Right lung (tissue), 5 donors: ENCODE data around the gene GGT1. TPM values are rescaled to one million over a fixed set of nuclear protein-coding genes. Genes with fewer than 3 reads are reported as not detected.
"Not testable (repeated sequence)": the region's sequence is repeated elsewhere in the genome, so short reads cannot be mapped to it uniquely, and the experiment has no call there.

Experiments
- DNase-seq, 2 donors: peaks; one replicate each; pipeline ENCODE4 v3.0.0-alpha.2; 2013
- polyA plus RNA-seq, 5 donors: library from polyadenylated mRNA; unstranded; fragments of 120-200 nt; gene quantifications; one replicate each; pipeline versions ENCODE4 v1.2.1 to v1.2.3, GENCODE V29; 2013; ENCODE audit warnings: inconsistent platforms in 1 of 5, low replicate concordance in 1 of 5; ENCODE audit not compliant: insufficient read length in 5 of 5, insufficient read depth in 1 of 5

Gene GGT1
- polyA plus RNA-seq, 5 donors: 6.1 to 20.0 (median 13.0) TPM

DNA sequence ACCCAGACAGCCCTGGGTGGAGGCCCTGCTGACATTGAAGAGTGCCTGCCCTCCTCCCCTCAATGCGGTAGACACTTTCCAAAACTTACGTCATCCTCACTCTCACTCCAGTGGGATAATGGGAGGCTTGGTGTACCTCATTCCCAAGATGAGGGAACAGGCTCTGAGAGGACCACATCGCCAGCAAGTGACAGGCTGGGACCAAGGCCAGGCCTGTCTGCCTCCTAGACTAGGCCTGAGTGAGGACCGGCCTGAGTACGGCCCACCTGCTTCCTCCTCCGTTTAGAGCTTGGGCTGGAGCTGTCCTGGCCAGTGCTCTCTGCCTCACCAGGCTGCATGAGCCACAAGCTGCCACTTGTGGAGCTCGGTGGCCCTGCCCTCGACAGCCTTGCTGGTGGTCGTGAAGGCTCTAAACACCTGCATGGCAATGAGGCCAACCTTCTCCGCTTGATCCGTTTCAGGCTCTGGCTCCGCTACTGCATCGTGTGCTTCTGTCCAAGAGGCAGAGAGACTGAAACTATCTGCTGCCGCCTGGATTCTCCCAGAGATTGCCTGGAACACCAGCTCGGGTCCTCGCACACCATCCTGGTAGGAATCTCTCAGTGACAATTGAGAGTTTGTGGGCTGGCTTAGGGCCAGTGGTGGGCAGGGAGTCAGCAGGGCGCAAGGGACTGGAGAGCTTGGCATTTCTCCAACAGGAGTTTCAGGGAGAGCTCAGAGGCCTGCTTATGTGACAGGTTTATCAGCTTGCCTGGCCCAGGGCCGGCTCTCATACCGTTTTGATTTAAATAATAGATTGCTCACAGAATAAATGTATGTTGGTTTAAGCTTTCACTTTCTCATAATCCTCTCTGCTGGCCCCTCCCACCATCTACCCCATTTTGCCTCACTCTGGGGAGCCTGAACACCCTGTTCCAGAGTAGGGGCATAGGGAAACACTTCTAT, 19.5 kb upstream of the GGT1 start:
- no peak for DNase-seq

DNA sequence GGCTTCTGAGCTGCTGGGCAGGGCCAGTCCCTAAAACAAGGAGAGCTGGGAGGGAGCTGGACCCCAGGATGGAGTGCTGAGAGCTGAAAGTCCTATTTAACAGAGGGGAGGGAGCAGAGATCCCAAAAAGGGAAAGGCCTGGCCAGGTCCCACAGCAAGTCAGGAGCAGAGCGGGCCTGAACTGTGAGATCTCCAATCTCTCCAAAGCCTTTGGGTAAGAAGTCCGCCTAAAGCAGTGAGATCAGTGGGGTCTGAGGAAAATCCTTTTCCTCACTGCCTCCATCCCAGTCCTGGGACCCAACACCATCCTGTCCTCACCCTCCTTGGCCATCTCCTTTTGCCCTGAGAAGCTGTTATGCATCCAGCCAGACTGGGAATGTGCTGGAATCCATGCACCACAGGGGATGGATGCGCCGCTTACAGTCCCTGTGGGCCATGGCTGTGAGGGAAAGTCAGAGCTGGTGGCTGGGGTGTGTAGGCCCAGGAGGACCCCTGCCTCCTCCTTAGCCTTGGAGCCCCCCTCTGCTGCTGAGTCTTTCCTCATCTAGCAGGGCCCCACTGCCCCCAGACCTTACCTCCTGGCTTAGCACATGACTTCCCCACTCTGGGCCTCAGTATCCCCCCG, 18.7 kb upstream of the GGT1 start:
- DNase-seq: no peak

DNA sequence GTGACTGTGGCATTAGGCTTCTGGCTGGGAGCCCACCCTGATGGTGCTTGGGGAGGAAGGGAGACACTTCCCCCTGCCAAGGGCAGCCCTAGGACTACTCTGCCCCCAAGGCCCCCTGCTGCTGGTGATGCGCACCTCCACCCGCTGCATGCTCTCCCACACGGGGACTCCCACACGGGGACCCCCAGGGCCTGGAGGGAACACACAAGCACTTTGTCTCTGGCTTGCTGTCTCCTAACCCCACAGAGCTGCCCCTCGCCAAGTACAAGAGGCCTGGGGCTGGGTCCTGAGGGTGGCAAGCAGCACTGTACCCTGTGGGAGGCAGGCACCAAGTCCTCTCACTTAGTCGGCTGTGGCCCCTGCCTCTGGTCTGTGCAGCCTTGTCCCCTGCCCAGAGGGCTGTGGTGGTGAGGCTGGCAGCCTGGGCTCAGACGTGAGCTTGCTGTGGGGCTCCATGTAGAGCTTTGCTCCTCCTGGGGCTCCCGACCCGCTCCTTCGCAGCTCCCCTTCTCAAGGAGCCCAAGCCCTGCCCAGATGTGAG, 18.1 kb upstream of the GGT1 start:
- DNase-seq: no peak

DNA sequence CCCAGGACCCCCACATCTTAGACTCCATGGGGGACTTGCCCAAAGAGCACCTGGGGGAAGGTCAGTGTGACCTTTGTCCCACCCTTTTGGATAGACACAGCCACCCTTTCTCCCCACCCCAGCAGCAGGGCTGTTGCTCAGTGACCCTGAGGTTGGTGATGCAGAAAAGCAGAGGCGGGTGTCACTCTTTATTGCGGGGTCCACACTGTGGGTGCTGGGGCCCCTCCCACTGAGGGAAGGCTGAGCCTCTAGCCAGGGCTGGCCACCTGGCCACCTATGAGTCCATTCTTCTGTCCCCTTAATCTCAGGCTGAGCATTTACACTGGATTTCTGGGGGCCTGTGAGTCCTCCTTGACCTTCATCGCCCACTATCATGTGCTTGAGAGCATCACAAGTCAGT, 17.5 kb upstream of the GGT1 start:
- no peak for DNase-seq

DNA sequence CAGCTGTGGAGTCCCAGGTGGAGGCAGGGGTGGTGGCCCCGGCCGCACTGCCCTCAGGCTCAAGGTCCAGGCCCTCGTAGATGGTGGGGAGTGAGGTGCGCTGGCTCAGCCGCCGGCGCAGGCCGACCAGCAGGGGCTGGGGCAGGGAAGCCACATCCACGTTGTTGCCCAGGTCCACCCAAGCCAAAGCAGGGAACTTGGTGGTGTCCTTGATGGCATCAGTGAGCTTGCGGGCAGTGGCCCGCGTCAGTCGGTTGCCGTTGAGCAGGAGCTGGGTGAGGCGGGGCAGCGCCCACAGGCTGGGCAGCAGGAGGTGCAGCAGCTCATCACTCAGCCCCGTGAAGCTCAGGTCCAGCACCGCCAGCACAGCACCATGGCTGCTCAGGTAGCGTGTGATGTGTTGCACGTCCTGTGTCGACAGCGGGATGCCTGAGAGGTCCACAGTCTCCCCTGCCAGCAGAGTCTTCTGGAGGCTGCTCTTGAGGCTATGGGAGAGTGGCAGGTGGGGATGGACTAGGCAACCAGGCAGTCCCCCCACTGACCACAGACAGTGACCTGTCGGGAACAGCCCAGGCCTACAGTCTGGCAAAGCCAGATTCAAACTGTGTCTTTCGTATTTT, 17.0 kb upstream of the GGT1 start:
- DNase-seq: no peak

DNA sequence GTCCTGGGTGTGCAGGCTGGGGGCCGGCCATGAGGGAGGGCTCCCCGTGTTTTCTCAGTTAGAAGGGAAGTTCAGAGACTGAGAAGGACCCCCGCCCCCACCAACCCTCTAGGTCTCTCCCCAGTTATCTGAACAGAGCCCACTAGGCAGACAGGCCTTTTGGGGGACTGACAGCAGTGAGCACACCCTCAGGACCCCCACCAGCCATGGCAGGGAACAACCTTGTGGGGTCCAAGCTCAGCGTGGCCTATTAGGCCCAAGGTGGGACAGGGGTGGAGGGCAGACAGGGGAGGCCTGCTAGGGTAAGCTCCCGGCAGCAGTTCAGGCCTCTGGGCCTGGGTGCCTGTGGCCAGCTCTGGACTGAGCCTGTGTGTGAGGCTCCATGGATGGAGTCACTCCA, 15.7 kb upstream of the GGT1 start:
- no peak for DNase-seq

DNA sequence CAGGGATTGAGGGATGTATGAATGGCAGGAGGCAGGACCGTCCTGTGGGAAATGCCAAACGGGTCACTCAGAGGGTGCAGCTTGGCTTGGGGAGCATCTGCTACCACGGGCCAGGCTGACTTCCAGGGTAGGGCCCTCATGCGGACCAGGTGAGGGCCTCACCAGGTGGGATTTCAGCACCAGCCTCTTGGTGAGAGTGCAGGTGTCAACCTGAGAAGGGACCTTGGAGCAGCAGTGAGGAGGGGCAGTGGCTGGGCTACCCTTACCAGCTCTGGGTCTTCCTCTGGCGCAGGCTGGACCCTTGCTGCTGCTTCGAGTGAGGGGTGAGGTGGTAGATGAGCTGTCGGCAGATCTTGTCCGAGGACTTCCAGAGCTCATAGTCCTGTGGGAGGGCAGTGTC, 15.0 kb upstream of the GGT1 start:
- DNase-seq: no peak

DNA sequence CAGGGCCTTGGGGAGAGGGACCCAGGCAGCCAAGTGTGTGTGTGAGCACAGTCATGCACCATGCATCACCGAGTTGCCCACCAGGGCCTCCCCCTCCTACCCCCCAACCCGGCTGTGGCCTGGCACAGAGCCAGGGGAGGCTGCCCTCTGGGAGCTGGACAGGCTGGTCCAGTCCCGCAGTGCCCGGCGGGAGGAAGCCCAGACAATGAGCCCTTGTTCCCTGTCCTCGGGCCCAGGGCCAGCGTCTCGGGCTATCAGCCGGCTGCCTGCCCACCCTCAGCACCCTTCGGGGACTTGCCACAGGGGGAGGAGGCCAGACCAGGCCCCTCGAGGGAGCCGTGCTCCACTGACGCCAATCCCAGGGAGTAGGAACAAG, 14.6 kb upstream of the GGT1 start:
- no peak for DNase-seq

DNA sequence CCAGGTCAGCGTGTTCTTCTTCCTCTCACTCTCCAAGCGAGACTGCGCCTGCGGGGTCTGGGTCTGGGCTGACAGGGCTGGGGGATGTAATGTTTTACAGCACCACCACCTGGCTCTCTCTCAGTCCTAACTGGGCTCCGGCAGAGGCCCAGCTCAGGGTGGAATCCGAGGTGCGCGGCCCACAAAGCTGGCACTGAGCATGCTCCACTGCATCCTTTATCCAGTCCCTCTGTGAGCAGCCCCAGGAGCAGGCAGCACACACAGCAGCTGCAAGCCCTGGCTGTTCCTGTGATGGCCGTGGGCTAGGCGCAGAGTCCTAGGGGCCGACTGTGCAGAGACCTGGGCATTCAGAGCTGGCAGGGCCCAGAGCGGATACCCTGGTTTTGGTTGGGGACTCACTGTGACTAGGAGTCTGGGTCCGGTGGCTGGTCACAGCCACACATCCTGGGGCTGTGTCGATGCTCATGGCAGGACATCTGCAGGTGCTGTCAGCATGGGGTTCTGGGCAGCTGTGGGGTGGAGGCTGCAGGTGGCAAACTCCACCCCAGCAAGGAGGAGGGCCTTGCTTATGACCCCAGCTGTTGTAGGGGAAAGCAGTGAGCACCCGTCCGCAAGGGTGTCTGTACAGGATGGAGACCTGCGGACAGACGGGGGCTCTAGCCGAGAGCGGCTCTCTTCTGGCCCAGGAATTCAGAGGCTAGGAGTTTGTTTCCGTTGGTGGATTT, 14.1 kb upstream of the GGT1 start:
- no peak for DNase-seq

DNA sequence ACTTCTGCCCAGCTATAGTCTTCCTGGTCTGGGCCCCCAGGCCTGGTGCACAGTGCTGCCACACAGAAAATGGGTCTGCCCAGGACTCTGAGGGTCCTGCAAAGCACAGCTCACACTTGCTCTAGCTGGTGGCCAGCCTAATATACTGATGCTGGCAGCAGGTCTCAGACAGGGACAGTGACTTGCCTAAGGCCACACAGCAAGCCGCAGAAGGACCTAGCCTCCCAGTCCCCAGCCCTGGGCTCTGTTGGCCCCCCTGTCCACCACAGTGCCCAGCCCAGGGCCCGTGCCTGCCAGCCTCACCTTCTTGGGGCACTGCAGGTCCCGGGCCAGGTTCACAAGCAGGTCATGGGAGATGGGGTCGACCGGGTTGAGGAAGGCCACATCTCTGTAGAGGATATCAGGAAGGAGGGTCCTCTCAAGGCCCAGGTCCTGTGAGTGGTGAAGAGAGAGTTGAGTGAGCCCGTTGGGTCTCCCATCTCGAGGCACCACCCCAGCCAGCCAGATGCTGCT, 13.4 kb upstream of the GGT1 start:
- DNase-seq: no peak

DNA sequence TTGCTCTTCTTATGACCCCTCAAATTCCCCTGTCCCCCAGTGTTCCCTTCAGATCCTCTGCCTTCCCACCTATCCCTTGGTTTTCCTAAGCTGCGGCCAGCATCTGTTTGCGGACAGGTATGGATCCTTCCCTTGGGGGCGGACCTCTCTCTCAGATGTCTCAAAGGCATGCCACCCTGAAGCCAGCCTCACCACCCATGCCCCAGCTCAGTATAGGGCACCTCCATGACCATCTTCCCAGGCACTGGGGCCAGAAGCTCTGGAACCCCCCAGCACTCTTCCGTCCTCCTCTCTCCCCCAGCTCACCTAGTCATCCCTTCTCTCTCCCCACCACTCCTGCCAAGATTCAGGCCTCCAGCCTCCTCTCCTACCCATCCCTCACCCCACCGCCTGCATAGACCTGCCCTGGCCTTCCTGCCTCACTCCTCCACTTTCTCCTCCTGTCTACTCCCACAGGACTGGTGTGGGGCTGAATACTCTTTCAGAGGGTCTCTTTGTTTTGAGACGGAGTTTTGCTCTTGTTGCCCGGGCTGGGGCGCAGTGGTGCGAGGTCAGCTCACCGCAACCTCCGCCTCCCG, 12.3 kb upstream of the GGT1 start:
- DNase-seq: no peak

DNA sequence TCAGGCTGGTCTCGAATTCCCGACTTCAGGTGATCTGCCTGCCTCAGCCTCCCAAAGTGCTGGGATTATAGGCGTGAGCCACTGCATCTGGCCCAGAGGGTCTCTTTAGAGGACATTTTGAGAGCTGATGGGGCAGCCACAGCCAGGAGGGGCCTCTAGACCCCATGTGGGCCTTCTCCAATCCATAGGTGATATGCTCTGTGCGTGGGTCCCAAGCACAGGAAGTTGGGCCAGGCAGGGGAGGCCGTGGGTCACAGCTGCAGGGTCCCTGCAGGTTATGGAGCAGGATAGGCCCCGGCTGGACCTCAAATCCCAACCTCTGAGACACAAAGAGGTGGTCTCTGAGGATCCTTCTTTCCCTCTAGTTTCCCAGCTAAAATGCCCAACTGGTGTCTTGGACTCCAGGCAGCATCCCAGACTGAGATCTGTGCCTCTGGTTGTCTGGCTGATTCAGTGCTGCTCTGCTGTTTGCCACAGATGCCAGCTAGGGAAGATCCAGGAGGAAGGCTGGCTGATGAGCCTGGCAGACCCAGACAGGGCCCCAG, 11.6 kb upstream of the GGT1 start:
- no peak for DNase-seq

DNA sequence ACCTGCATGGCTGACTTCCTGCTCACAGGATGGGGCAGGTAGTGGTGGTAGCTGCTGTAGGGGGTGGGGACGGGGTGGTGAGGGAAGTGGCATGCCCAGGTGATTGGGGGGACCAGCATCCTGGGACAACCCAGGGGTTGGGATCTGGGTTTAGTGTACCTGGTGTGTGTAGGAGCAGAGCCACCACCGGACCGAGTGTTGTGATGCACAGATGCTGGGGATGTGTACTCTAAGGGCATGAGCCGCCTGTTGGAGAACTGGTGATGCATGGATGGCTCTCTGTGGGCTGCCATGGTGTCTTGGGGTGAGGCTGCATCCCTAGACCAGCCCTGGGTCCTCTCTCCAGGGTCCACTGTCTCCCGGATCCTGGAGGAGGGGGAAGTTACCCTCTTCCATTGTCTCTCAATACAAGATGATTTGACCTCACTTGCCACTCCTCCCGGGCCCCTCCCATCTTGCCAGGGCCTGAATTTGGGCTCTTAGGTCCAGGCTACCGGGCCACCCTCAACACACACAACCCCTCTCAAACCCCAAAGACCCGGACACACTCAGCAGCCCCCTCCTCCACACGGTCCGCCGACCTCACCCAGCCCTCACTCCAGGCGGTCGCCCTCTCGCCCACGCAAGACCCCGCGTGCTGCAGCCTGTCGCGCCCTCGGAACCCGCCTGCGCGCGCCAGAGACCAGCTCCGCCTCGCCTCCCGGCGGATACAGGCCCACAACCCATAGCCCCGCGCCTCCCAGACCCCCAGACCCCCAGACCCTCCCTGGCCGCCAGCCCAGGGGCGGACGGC, 10.7 kb upstream of the GGT1 start:
- peak in 1 of 2 donors; percentile 22 for DNase-seq

DNA sequence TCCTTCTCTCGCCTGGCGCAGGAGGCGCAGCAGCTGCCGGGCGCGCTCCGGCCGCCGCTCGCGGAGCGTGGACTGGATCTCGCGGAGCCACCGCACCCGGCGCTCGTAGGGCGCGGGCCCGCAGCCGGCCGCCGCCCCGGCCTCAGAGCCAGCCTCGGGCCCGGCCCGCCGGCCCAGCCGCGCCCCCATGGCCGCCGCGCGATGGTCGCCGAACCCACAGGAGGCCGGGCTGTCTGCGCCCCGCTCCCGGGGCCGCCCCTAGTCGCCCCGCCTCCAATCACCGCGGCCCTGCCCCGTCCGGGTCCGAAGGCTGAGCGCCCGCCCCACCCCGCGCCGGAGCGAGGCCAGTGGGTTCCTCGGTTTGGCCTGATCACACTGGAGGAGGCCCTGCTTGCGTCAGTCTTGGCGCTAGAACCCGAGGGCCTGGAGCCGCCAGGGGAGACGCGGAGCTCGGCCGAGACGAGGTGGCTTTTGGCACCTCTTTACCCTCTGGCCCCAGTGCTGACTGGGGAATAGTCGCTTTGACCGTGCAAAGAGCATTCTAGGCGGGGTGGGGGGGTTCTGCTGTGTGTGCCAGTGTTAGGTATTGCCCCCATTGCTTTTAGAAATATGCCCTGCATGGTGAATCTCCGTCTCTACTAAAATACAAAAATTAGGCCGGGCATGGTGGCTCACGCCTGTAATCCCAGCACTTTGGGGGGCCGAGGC, 10.0 kb upstream of the GGT1 start, which contains the start of gene LRRC75B:
Gene LRRC75B (minus strand): TSS at position 223 of the 708 bp plus-strand sequence. CDS start 34 bp downstream, at position 189.
- DNase-seq: peak; percentile 90 to 91

DNA sequence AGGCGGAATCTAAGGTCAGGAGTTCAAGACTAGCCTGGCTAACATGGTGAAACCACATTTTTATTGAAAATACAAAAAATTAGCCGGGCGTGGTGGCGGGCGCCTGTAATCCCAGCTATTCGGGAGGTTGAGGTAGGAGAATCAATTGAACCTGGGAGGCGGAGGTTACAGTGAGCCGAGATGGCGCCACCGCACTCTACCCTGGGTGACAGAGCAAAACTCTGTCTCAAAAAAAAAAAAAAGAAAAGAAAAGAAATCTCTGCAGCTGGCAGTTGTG, 9.5 kb upstream of the GGT1 start:
- not testable (repeated sequence) for DNase-seq

DNA sequence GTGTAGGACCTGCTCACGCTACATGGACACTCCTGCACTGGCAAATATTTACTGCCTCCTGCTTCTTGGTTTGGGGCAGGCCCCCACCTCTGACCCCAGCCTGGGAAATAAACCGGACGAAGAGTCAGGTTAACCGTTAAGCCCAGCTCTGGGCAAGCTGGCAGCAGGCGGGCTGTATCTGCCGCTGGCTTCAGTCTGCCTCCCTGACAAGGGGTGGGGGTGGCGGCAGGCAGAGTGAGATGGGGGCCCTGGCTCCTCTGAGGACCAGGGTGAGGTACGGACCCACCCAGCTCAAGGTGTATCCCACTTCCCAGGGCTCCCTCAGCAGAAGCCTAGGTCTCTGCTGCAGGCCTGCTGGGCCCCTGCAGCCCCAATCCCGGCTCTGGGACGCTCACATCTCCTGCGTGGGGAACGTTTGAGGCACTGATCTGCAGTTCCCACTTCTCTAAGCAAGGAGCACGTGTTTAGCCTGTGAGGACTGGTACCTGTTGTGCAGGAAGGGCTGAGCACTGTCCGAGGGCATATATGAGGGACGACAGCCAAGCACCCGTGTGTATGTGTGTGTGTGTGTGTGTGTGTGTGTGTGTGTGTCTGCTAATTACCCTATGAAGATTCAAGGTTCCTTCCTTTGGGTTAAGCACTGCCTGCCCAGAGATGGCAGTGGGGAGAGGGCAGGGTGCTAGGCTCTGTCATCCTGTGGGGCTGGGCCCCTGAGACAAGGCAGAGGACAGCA, 9.0 kb upstream of the GGT1 start:
- DNase-seq: no peak

DNA sequence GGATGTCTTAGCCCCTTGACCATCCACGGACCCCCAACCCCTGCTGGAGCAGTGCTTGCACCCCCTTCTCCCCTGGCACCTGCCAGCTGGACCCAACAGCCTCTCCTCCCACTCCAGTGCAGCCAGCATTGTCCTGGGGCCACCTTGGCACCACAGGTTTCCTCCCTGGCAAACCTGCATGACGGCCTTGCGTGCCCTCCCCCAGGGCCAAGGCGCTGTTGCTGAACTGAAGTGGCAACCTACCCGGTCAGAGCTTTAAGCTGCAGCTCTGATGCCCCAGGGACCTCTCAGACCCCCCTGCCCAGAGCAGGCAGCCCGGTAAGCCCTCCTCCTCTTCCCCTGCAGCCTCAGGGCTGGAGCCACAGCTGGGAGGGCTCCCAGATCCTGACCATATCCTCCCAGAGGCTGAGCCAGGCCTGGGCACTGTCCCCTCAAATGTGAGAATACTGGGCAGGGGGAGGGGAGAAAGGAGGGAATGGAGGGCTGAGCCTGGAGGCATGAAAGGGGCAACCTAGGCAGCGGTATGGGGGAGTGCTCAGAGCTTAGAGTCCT, 8.3 kb upstream of the GGT1 start:
- no peak for DNase-seq

DNA sequence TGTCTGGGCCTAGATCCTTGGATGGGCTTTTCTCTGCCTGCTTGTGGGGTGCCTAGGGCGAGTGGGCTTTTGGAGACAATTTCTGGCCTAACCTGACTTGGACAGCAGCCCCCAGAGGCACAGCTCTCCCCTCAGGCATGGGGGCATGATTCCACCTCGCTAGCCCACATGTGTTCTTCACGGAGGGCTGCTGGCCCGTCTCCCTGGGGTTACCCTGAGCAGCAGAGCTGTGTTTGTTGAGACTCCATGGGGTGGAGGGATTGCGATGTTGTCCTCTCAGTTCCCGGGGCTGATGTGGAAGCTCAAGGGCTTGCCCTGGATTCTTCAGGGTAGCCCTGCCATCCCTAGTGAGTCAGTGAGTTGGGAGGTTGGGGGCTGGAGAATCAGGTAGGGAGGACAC, 7.8 kb upstream of the GGT1 start:
- DNase-seq: no peak

DNA sequence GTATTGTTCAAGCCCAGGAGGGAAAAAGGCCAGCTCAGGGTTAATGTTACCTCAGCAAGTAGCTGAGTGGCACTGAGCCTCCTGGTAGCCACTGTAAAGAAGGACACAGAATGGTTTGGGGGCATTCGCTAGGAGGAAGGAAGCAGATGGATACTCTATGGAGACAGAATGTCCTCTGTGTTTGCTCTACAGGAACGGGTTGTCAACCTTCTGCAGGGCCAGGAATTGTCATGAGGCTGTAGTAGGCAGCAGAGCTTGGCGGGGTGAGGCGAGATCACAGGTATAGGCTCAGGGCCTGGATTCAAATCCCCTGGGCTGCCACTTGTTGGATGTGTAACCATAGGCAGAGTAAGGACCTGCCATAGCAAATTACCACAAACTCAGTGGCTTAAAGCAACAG, 7.1 kb upstream of the GGT1 start:
- no peak for DNase-seq
